OCI-LY3 (cell line): ENCODE results near the gene SORCS3.

Experiments used
- H2AFZ ChIP-seq: fragments of 200-600, 300-600 bp; shearing (Covaris generic); 2 replicates; pipeline ENCODE4 v1.6.0; 2014; ENCODE audit warnings: antibody characterized with exemption, low read depth, low read length
- H3K27ac ChIP-seq: fragments of 200-600, 300-600 bp; sonication (generic); 2 replicates; pipeline ENCODE4 v1.5.1; 2014; ENCODE audit warnings: mild to moderate bottlenecking, low read length, moderate library complexity, mixed read lengths
- H3K27me3 ChIP-seq: fragments of 200-600, 300-600 bp; sonication (generic); 2 replicates; pipeline ENCODE4 v1.6.1; 2014; ENCODE audit warnings: low read depth, low read length, mixed read lengths
- H3K36me3 ChIP-seq: fragments of 200-600, 300-600 bp; sonication (generic); replicated peaks from 2 replicates; pipeline ENCODE3; 2014; ENCODE audit warnings: low read depth, low read length, mixed read lengths
- H3K4me1 ChIP-seq: fragments of 300-600, 200-600 bp; sonication (generic); 2 replicates; pipeline ENCODE4 v1.6.1; 2014; ENCODE audit warnings: low read length, mixed read lengths
- H3K4me2 ChIP-seq: fragments of 200-600, 300-600 bp; sonication (generic); 2 replicates; pipeline ENCODE4 v1.6.1; 2014; ENCODE audit warnings: low read length, mixed read lengths
- H3K4me3 ChIP-seq: fragments of 300-600, 200-600 bp; sonication (generic); 2 replicates; pipeline ENCODE4 v1.5.1; 2014; ENCODE audit warnings: antibody characterized with exemption, mild to moderate bottlenecking, low read length, moderate library complexity
- H3K79me2 ChIP-seq: fragments of 300-600, 200-600 bp; shearing (Covaris generic); 2 replicates; pipeline ENCODE4 v1.6.1; 2014; ENCODE audit warnings: mild to moderate bottlenecking, low read length, mixed read lengths
- H3K9ac ChIP-seq: fragments of 300-600, 200-600 bp; shearing (Covaris generic); 2 replicates; pipeline ENCODE4 v1.6.0; 2014; ENCODE audit warnings: mild to moderate bottlenecking, low read length, moderate library complexity
- H3K9me3 ChIP-seq: fragments of 200-600, 300-600 bp; shearing (Covaris generic); 2 replicates; pipeline ENCODE4 v1.6.1; 2014; ENCODE audit warnings: low read length, mixed read lengths; ENCODE audit not compliant: insufficient read depth
- H4K20me1 ChIP-seq: fragments of 200-600, 300-600 bp; sonication (generic); 2 replicates; pipeline ENCODE4 v1.6.1; 2016; ENCODE audit warnings: low read length, mixed read lengths; ENCODE audit not compliant: insufficient read depth
- CTCF ChIP-seq: fragments of 200-600, 300-600 bp; sonication (generic); IDR thresholded peaks from 2 replicates; pipeline ENCODE4 v1.5.1; 2014; ENCODE audit warnings: antibody characterized with exemption, low read length, low read depth
- EZH2phosphoT487 ChIP-seq: fragments of 200-600 bp; shearing (Covaris generic); IDR thresholded peaks from 2 replicates; pipeline ENCODE4 v1.6.1; 2018; ENCODE audit warnings: antibody characterized with exemption, mixed run types, low read depth

The SORCS3 gene

GRCh38 chr10:105192861-105193260, 551.8 kb downstream of the SORCS3 start:
- no peak for TF ChIP-seq CTCF
- H4K20me1 ChIP-seq, result no peaks in the 10 kb centered on the region
- H3K9ac ChIP-seq, result no peak overlapping the region
- H3K4me2 ChIP-seq, result no peak overlapping the region
- H3K36me3 ChIP-seq, result no peaks in the 10 kb centered on the region
- no peaks in the 10 kb centered on the region for H3K4me1 ChIP-seq
- H3K4me3 ChIP-seq, result no peak overlapping the region
- no peaks in the 10 kb centered on the region for H3K27me3 ChIP-seq
- no peak overlapping the region for H2AFZ ChIP-seq
- H3K27ac ChIP-seq, result no peak overlapping the region
- H3K9me3 ChIP-seq, result no peaks in the 10 kb centered on the region
- no peaks in the 10 kb centered on the region for H3K79me2 ChIP-seq

- Histone ChIP-seq H3K9me3 (no peaks in the 10 kb centered on the region), H3K27ac (no peak overlapping the region), H3K79me2 (no peaks in the 10 kb centered on the region), H3K27me3 (no peaks in the 10 kb centered on the region), H3K4me1 (no peaks in the 10 kb centered on the region), H3K4me3 (no peak overlapping the region), H3K4me2 (no peak overlapping the region), H2AFZ (no peak overlapping the region), H3K36me3 (no peaks in the 10 kb centered on the region), H3K9ac (no peak overlapping the region), H4K20me1 (no peaks in the 10 kb centered on the region)
- TF ChIP-seq CTCF, result no peak
- TF ChIP-seq EZH2phosphoT487, result no peak
Observed at GRCh38 chr10:105195831-105196230, 554.7 kb downstream of the SORCS3 start.

- H4K20me1 ChIP-seq, result no peaks in the 10 kb centered on the region
- no peaks in the 10 kb centered on the region for H3K4me1 ChIP-seq
- H3K79me2 ChIP-seq, result no peaks in the 10 kb centered on the region
- H3K9me3 ChIP-seq, result no peaks in the 10 kb centered on the region
- TF ChIP-seq EZH2phosphoT487 (no peak), CTCF (no peak)
- H2AFZ ChIP-seq, result no peak overlapping the region
- H3K27ac ChIP-seq, result no peak overlapping the region
- no peaks in the 10 kb centered on the region for H3K36me3 ChIP-seq
- no peak overlapping the region for H3K4me3 ChIP-seq
- H3K4me2 ChIP-seq, result no peak overlapping the region
- no peak overlapping the region for H3K9ac ChIP-seq
- no peaks in the 10 kb centered on the region for H3K27me3 ChIP-seq
Observed at GRCh38 chr10:105197598-105198364, 556.7 kb downstream of the SORCS3 start.

GRCh38 chr10:105206616-105207015, 565.5 kb downstream of the SORCS3 start:
- Histone ChIP-seq H3K4me3 (no peak overlapping the region), H4K20me1 (no peaks in the 10 kb centered on the region), H3K9ac (no peak overlapping the region), H3K27me3 (no peaks in the 10 kb centered on the region), H3K9me3 (no peaks in the 10 kb centered on the region), H2AFZ (no peak overlapping the region), H3K36me3 (no peaks in the 10 kb centered on the region), H3K4me1 (no peaks in the 10 kb centered on the region), H3K27ac (no peak overlapping the region), H3K4me2 (no peak overlapping the region), H3K79me2 (no peaks in the 10 kb centered on the region)
- TF ChIP-seq EZH2phosphoT487, result no peak
- TF ChIP-seq CTCF, result no peak
